Activated CD4-positive, alpha-beta T cell treated with anti-CD3 and anti-CD28 coated beads for 48 hours (primary cell): ENCODE measurements around the gene HTR4.
A peak's percentile ranks its signal among the peaks of the same experiment; 100 is the strongest.

Experiments
- DNase-seq: peaks from one replicate; pipeline ENCODE4 v3.0.0-alpha.2; 2020

Gene HTR4

DNA sequence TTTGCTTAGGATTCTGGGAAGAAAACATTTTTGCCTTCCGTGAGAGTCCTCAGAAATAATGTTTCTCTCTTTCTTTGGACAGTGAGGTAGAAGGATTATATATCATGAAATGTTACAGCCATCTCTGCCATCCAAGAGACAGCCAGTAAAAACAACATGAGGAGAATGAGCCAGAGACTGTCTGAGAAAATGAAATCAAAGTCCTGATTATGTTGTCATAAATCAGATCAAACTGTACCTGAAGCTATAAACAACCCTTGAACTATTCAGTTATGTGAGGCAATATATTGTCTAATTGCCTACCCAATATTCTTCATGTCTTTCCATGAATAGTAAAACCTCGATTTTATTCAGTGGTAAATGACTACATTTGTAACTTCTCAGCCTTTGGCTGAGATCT, 9.2 kb upstream of the HTR4 start:
- no peak for DNase-seq

DNA sequence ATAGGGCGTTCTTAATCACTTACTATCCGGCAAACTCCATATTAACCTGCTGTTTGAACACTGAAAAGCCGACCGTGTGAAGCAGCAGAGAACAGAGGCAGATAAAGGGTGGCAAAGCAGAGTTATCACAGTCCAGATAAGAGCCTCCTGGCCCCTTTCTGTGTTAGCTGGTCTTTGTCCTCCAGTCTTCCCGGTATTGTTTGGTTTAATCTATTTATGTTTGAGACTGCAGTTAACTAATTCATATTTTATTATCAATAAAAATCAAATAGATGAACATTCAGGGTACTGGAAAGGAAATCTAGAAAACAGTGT, 6.0 kb upstream of the HTR4 start:
- no peak for DNase-seq

DNA sequence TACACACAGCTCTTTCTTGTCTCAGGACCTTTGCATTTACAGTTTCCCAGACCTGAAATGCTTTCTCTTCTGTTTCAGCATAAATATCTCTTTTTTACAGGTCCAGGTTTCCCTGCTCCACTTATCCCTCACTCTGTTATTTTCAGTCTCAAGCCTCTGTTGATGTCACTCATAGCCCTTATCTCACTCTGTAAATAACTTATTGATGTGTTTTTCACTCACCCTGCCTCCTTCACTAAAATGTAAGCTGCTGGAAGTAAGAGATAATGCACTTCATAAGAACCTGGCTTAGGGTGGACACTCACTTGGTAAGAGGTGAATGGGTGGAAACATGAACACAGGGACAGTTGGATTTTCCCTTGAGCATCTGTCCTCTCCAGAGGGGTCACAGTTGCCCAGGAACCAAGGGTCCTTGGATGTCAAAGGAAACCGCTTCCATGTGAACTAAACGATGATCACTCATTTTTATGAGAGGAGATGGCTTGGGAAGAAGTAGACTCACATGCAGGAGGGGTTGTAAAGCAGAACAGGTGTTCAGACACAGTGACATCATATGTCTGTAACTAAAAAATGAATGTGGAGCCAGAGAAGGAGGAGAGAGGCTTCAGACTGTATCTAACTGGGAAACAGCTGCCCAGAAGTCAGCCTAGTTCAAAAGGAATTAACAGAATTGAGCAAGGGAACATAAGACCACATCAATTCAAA, 5.5 kb upstream of the HTR4 start:
- DNase-seq, result no peak

- DNase-seq, result no peak
These were observed 964 bp downstream of the HTR4 start for GRCh38 chr5:148653291-148653835.

DNA sequence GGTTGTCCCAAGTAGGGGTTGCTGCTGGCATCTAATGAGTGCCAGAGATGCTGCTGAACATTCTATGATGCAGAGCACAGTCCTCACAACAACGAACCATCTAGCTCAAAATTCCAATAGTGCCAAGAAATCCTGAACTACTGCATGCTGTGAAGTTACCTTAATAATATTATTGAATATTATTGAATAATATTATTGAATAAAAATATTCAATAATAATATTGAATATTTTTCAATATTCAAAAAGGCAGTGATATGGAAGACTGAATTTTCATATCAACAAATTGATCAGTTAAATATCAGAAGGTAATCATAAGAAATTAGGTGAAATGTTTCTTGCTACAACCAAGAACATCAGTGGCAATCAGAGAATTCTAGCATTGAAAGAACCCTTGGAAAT, 2.8 kb downstream of the HTR4 start:
- no peak for DNase-seq

GRCh38 chr5:148645527-148645926, 8.8 kb downstream of the HTR4 start:
- DNase-seq, result no peak

DNA sequence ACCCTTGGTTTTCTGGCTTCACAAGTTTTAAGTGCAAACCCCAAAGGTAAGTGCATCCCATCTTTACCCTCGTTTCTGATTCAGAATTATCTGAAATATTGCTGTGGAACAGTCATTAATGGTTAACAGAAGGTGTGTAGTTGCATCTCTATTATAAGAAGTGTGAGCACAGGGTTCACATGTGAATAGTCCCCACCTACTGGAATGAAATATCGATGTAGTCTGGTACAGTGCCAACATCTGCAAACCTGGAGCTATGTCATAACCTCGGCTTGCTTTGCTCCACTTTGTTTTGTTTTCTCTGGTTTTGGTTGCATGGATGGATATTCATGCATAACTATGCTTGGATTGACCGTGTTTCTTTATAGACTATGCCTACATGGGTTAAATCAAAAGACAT, 12.6 kb downstream of the HTR4 start:
- no peak for DNase-seq

DNA sequence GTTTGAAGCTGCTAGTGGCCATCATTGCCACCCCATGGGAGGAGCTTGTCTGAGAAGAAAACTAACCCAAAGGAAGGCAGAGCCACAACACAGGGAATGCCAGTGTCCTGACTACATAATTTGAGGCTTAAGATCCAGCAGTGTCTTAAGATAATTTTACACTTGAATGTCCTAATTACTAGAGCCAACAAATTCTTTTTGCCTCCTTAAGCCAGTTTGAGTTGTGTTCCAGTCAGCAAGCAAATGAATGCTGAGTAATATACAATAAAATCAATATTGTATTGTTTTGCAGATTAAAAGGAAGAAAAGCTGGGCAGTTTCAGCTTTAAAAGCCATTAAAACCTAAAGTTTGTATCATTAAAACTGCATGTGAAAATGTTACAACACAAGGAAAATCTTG, 13.9 kb downstream of the HTR4 start:
- no peak for DNase-seq

- DNase-seq, result no peak
These were observed 15.2 kb downstream of the HTR4 start for GRCh38 chr5:148639081-148639480.

DNA sequence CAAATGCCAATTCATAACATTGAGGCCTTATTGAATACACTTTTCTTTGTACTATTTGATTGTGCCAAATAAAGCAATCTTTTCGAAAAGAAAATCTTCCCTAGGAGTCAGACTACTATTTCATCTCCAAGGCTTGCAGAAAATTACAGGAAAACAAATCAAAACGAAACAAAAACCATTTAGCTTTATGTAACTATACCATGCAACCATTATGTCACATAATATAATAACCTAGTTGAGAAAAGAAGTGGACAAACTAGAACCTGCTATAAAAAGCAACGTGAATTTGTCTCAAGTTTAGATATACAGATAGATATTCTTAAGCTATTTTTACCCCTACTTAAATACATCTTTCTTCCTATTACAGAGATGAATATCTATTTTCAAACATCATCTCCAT, 18.0 kb downstream of the HTR4 start:
- no peak for DNase-seq

- DNase-seq, result no peak
These were observed 18.8 kb downstream of the HTR4 start for GRCh38 chr5:148635321-148636083.

DNA sequence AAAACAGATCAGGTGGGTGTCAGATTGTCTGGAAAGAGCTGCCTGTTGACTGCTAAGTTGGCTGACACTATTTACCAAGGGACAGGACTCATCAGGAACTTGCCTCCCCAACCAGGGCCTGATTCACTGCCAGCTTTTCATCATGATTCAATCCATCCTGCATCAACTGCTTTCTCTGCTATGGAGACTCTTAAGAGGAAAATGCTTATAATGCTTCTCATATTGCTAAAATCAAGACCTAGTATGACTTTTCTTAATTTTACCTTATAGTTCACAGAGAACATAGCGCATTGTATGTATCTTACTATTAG, 21.3 kb downstream of the HTR4 start:
- DNase-seq, result no peak

- DNase-seq, result no peak
These were observed 21.9 kb downstream of the HTR4 start for GRCh38 chr5:148632255-148633066.

GRCh38 chr5:148626986-148627385, 27.3 kb downstream of the HTR4 start:
- DNase-seq, result no peak

GRCh38 chr5:148626081-148626613, 28.2 kb downstream of the HTR4 start:
- DNase-seq, result no peak

- DNase-seq, result no peak
These were observed 29.1 kb downstream of the HTR4 start for GRCh38 chr5:148625250-148625649.

DNA sequence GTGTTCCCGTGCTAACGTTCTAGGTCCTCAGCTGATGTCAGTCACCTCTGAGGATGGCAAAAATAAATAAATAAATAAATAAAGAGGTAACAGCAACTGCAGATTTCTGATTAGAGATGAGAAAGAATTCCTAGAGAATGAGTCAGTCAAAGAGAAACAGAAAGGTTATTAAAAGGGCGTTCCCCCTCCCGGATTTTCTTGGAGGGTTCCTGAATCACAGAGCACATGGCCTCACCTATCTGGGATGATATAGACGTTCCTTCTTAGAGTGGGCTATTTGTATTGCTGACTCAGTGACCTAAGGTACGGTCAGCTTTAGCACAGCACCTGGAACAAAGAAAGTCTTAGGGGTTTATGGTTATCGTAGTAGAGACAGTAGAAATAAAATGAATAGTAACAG, 30.6 kb downstream of the HTR4 start:
- DNase-seq, result no peak

- no peak for DNase-seq
These were observed 31.2 kb downstream of the HTR4 start for GRCh38 chr5:148623101-148623500.

DNA sequence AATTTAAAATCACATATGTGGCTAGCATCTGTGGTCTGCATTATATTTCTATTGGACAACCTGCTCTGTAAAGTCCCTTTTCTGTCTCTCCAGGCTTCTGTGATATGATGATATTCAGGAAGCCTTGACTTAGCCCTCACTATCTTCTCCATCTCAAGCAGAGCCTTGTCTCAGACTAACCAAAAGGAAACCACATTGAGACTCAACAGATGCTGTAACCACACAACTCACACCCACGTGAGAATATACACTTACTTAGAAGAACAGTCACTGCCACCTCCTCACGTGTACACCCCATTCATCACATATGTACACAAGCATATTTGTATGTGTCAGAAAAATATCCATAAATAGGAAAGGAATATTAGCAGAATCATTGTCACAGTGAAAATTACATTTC, 33.6 kb downstream of the HTR4 start:
- peak; percentile 21 for DNase-seq

- DNase-seq, result no peak
These were observed 34.2 kb downstream of the HTR4 start for GRCh38 chr5:148620091-148620490.

GRCh38 chr5:148619484-148619883, 34.8 kb downstream of the HTR4 start:
- DNase-seq, result no peak

GRCh38 chr5:148615644-148616275, 38.6 kb downstream of the HTR4 start:
- no peak for DNase-seq

DNA sequence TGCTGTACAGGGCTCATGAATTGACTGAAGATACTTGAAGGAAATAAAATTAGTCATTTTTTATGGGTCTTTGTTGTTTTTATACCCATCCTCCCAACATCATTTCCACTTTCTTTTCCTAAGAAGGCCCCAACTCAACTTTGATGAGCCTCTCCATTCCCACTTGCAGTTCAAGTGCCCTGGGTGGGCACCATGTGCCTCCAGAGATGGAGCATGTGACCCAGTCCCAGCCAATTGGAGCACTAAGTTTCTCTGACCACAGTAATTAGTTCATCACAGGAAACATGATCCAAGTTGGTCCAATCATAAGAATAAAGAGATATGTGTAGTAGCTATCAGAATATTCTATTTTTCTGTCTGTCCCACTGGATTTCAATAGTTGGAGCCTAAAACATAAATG, 46.9 kb downstream of the HTR4 start:
- no peak for DNase-seq
